ENCODE measurements around the gene DPT.

GRCh38 chr1:168686666-168687065 is 42.3 kb downstream of the DPT start:
- no peak for TF ChIP-seq CTCF (IDR thresholded peaks at IDR 0.05)
- no peak for TF ChIP-seq POLR2A (IDR thresholded peaks at IDR 0.05)

Data from testis (tissue), 2 donors.